ENCODE results near the gene SLC27A5. TPM values are rescaled to one million over a fixed set of nuclear protein-coding genes. Genes with fewer than 3 reads are reported as not detected.
A peak's percentile ranks its signal among the peaks of the same experiment; 100 is the strongest.

Gene SLC27A5
- total and polyA plus RNA-seq, 2 of the 13 experiments (the other 11 are each of a cell fraction or from before 2014, with no cell fraction given), result 30.3 to 40.2 TPM

GRCh38 chr19:58519355-58520256 is 7.8 kb upstream of the SLC27A5 start, which contains the start of gene ZBTB45 (continued):
- TF ChIP-seq ZNF512 (CRISPR knock-in tag; IDR thresholded peaks at IDR 0.05), result peak; percentile 58; the same call in 1 of the 2 replicates
- TF ChIP-seq ZNF879 (CRISPR knock-in tag; IDR thresholded peaks at IDR 0.05), result peak; percentile 80; the same call in 1 of the 2 replicates
- no peak for TF ChIP-seq ZMAT5 (CRISPR knock-in tag; IDR thresholded peaks at IDR 0.05; ENCODE audit: borderline replicate concordance, low read depth)
- peak; percentile 91 for TF ChIP-seq YY1 (IDR thresholded peaks at IDR 0.05; ENCODE audit: insufficient read depth, insufficient replicate concordance, low read depth, low read length)
- peak; percentile 75; the same call in 1 of the 2 replicates for TF ChIP-seq ZNF691 (CRISPR knock-in tag; IDR thresholded peaks at IDR 0.05; ENCODE audit: borderline replicate concordance, low read depth)
- TF ChIP-seq HOMEZ (CRISPR knock-in tag; IDR thresholded peaks at IDR 0.05; ENCODE audit: low read depth), result peak; percentile 71; the same call in 1 of the 2 replicates
- no peak for TF ChIP-seq ZNF496 (CRISPR knock-in tag; IDR thresholded peaks at IDR 0.05; ENCODE audit: insufficient replicate concordance)
- no peak; the same call in 1 of the 2 replicates for TF ChIP-seq ZNF549 (CRISPR knock-in tag; IDR thresholded peaks at IDR 0.05)
- peak; percentile 96 for TF ChIP-seq ZNF501 (CRISPR knock-in tag; IDR thresholded peaks at IDR 0.05)
- peak; percentile 71; the same call in 1 of the 2 replicates for TF ChIP-seq JUNB (CRISPR knock-in tag; IDR thresholded peaks at IDR 0.05; ENCODE audit: borderline replicate concordance)
- peak; percentile 28; the same call in 1 of the 2 replicates for TF ChIP-seq ZNF652 (CRISPR knock-in tag; IDR thresholded peaks at IDR 0.05; ENCODE audit: borderline replicate concordance, low read depth)
- no peak for TF ChIP-seq SP1 (IDR thresholded peaks at IDR 0.05)
- peak; percentile 94 for TF ChIP-seq SP1 (CRISPR knock-in tag; IDR thresholded peaks at IDR 0.05)
- peak; percentile 51; the same call in 1 of the 2 replicates for TF ChIP-seq ARID3A (IDR thresholded peaks at IDR 0.05; ENCODE audit: low read depth, low read length)
- TF ChIP-seq ZNF598 (CRISPR knock-in tag; IDR thresholded peaks at IDR 0.05; ENCODE audit: borderline replicate concordance), result peak; percentile 97; the same call in 1 of the 2 replicates
- TF ChIP-seq CCDC6 (CRISPR knock-in tag; IDR thresholded peaks at IDR 0.05), result peak; percentile 95; the same call in 1 of the 2 replicates
- TF ChIP-seq ZNF10 (CRISPR knock-in tag; IDR thresholded peaks at IDR 0.05; ENCODE audit: borderline replicate concordance, low read depth), result no peak
- no peak; the same call in none of the 2 replicates for TF ChIP-seq ZSCAN29 (CRISPR knock-in tag; conservative IDR thresholded peaks at IDR 0.05)
- TF ChIP-seq PITX1 (CRISPR knock-in tag; IDR thresholded peaks at IDR 0.05), result peak; percentile 83
- no peak for TF ChIP-seq MBD4 (IDR thresholded peaks at IDR 0.05; ENCODE audit: borderline replicate concordance, low read length)
- TF ChIP-seq NCOA1 (CRISPR knock-in tag; IDR thresholded peaks at IDR 0.05), result peak; percentile 93; the same call in 1 of the 2 replicates
- TF ChIP-seq ZNF124 (CRISPR knock-in tag; IDR thresholded peaks at IDR 0.05), result peak; percentile 93
- peak; percentile 92 for TF ChIP-seq MED1 (CRISPR knock-in tag; IDR thresholded peaks at IDR 0.05)

Data from HepG2 (cell line).